HG03064 (cell line): ENCODE data around the gene PDLIM5.
"Not testable (repeated sequence)": the region's sequence is repeated elsewhere in the genome, so short reads cannot be mapped to it uniquely, and the experiment has no call there.

Experiments used
- ATAC-seq: cut with Tn5 transposase; IDR thresholded peaks from one replicate; pipeline ENCODE4 v1.9.1; 2021; ENCODE audit warnings: low read depth; ENCODE audit not compliant: unreplicated experiment

PDLIM5 gene

DNA sequence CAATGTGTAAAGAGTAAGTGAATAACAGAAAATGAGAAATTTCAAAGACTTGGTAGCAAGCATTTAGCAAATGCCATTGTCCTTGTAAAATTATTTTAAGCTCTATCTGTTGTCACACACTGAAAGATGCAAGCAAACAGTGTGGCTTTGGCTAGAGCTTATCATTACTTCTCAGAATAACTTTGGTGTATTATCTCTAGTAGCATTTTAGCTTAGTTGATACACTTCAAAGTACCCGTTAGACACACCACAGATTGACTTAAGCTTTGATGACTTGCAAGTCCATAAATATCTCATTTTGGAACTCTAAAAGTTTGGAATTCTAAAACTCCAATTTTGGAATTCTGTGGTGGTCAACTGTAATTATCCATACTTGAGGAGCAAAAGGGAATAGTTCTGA, 98.6 kb downstream of the PDLIM5 start:
- ATAC-seq, result no peak

DNA sequence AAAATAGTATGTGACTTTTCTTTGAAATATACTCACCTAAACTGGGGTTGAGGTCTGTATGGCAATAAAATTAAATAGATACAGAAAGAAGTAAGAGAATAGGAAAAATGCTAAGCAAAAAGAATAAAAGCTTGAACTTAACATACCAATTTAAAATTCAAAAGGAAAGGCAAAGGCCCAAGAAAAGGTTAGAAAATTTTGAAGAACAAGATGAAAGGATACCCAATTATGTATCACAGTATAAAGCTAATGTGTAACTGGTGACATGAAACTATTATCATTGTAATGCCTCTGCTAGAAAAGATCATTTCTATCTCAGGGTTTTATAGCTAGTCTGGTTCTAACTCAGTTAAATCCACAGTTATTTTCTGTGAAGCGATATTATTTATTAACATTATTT, 99.1 kb downstream of the PDLIM5 start:
- ATAC-seq, result no peak

DNA sequence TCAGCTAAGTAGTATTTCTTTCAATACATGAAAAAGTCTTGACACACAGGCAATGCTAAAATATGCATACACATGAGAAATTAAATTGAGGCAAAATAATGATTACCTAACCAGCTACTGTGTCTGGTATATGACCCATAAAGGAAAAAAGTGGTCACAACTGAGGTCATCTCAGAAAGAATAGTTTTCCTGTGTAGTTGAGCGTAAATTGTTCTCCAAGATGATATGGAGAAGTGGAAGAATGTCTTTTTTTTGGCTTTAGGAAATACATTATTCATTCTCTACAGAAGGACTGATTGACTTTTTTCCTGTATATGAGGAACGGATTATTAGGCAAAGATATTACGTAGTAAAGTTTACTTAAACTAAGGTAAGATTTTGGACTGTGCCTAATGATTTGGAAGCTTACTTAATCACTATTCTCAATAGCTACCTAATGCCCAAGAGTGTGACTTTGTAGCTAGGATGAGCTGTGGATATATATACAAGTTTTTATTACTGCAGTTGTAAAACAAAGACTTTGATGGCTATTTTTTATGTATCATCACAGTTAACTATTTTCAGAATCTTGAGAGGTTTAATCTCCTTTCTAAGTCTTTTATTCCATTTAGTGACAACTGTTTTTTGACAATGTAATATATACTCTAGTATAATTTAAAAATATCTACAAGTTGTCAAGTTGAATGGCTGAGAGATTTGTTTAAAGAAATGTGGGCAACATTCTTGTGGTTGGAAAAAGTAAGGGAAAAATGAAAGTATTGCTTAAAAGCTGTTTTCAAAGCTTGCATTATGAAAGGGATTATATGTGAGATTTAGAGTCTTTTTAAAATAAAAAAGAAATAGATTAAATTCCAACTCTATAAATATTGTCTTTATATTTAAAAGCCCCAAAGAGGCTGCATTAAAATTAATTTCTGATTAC, 100.2 kb downstream of the PDLIM5 start:
- no peak for ATAC-seq

DNA sequence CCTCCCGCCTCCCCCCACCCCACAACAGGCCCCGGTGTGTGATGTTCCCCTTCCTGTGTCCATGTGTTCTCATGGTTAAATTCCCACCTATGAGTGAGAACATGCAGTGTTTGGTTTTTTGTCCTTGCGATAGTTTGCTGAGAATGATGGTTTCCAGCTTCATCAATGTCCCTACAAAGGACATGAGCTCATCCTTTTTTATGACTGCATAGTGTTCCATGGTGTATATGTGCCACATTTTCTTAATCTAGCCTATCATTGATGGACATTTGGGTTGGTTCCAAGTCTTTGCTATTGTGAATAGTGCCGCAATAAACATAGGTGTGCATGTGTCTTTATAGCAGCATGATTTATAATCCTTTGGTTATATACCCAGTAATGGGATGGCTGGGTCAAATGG, 104.3 kb downstream of the PDLIM5 start:
- not testable (repeated sequence) for ATAC-seq

DNA sequence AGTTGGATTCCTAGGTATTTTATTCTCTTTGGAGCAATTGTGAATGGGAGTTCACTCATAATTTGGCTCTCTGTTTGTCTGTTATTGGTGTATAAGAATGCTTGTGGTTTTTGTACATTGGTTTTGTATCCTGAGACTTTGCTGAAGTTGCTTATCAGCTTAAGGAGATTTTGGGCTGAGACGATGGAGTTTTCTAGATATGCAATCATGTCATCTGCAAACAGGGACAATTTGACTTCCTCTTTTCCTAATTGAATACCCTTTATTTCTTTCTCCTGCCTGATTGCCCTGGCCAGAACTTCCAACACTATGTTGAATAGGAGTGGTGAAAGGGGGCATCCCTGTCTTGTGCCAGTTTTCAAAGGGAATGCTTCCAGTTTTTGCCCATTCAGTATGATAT, 105.9 kb downstream of the PDLIM5 start:
- not testable (repeated sequence) for ATAC-seq

DNA sequence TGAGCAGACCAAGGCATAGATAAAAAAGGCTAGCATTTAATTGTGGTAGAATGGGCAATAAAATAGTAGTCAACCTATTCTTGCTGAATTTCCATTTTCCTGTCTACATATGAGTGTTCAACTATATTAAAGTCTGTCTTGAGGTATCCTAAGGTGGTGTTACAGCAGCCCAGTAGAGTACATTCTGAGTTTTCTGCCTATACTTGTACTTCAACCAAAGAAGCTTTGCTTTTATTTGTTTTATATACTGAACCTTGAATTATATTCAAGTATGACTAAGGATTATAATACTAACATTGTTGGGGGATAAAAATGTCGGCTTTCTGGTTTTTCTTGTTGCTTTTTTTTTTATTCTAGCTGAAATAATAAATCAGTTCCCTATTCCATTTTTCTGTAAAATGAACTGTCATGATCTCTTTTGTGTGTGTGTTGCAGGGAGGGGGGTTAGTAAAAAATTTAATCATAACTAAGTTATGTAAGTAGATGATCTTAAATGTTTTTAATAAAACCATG, 106.7 kb downstream of the PDLIM5 start:
- ATAC-seq, result no peak

DNA sequence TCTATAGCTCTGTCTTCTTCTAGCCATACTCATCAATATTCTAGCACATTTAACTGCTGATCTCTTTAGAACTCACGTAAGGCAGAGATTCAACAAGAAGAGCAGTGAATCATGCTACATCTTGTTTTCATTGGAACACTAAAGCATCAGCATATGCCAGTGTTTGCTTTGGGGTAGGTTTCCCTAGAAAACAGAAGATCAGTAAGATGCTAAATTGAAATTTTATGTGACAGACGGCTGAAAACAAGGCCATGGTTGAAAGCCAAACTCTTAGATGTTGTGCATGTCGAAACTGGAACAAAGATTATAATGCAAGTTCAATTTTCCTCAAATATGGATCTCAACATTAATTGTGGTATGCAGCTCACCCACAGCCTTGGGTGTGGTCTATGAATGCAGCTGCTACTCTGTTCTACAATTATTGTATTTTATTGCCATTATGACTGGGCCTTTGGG, 107.6 kb downstream of the PDLIM5 start:
- no peak for ATAC-seq

DNA sequence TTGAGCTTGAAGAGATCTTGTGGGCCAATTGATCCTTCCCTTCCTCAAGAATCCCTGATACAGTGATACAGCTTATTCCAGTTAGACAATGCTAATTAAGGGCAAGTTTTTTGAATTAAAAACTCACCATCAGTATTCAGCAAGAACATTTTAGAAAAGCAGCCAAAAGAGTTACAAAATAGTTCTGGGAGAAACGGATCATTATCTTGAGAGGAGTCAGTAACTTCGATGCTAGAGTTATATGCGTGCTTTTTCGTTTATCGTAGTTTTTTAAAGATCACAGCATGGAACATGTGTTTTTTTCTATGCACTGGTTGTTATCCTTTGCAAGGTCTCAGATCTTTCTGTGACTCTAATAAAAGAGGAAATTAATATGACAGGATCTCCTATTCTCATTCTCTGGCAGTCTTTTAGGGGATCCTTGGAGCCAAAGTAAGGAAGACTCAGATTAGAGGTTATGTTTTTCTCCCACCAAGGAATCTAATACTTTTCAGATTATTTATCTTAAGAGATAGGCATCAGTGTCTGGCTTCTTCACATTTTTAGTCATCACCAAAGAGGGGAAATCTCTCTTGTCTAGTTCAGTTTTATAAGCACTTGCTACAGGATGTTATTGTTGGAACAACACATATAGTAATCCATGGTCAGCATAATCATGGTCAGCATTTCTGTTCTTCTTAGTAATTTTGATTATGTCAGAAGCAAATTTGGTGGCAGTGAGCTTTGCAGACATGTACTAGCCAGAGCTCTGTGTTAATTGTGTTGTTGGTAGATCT, 109.7 kb downstream of the PDLIM5 start:
- no peak for ATAC-seq

DNA sequence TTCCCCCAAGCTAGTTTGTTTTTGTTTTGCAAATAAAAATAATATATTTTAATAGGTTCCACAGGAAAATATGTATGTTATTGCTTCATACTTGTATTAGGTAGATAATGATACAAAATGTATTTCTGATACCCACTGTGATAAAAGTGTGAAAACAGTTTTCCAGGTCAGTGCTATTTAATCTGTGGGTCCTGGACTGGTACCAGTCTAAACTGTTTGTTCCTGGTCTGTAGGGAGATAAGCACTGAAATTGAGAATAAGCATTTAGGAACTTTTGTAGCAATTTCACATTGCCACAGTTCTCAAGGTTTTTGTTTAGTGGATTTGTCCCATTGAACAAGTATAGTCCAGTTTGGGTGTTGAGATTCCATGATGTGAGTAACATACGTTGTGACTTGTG, 110.5 kb downstream of the PDLIM5 start:
- ATAC-seq, result no peak

DNA sequence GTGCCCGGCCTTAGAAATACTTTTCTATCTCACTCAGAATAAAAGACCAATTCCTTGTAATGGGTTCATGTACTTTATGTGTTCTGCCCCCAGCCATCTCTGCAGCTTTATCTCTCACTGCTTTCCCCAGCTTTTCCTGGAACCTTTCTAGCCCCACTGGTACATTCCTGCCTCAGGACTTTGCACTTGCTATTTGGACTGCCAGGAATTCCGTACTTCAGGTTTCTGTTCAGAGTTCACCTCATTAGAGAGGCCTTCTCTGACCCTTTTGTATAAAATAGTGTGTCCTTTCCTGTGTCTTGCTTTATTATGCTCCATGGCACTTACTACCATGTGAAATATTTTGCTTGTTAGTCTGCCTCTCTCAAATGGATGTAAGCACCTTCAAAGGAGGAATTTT, 112.5 kb downstream of the PDLIM5 start:
- ATAC-seq, result no peak

DNA sequence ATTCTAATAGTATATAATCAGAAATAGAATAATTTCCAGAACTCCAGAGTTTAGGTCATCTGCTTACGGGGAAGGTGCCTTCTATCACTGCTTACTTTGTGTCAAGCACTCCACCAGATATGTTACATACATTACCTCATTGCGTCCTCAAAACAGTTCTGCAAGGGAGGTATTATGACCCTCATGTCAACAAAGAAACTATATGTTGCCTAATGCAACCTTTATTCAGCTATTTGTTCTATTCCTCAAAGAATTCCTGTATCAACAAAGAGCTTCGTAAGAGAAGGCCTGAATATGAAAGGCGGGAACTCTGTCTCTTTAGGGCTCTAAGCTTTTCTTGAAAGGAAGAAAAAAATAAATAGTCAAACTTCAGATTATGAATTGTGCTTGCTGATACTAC, 114.7 kb downstream of the PDLIM5 start:
- ATAC-seq, result no peak

DNA sequence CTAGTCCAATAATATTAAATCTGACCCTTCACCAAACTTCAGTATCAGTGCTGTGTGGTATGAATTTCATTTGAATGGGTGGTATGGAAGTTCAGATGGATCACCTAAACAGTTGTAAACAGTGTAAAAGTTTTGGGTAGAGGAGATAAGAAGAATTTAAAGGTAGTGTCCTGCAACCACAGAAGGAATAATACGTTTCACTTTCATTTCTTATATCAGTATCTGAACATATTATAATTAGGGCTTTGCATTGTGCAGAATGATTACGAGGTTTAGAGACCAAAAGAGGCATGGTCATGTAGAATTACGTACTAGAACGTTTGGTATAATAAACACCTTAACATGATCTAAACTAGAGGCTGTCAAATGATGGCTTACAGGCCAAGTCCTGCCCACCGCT, 116.1 kb downstream of the PDLIM5 start:
- no peak for ATAC-seq

DNA sequence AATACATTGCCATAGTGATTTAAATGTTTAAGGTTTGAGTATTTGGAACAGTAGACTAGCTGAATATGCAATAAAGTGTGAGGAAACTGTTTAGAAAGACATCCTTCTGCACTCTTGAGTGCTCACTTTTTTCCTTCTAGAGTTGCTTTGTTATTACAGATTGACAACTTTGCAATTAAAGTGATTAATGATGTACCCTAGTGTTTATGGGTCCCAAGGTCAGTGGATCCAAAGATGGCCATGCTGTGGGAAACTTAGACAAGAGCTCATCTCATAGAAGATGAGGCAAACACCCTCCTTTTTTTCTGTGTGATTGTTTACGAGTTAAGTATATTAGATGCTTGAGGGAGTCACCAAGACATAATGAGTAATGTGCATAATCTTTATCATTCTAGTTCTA, 118.8 kb downstream of the PDLIM5 start:
- ATAC-seq, result no peak

DNA sequence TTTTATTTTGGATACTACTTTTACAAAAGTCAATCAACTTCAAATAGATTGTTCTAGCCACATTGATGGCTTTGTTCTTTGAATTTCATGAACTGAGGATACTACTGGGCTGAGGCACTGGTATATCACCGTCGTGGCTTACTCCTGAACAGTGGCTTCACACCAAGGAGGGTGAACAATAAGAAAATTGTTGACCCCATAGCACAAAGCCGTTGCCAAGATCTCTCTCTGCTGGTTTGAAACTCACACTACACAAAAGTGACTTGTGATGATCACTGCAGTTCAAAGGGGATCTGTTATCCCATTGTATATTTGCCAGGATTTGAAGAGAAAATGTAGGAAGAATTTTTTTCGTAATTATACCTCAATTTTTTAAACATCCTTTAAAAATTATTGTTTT, 119.6 kb downstream of the PDLIM5 start:
- no peak for ATAC-seq

DNA sequence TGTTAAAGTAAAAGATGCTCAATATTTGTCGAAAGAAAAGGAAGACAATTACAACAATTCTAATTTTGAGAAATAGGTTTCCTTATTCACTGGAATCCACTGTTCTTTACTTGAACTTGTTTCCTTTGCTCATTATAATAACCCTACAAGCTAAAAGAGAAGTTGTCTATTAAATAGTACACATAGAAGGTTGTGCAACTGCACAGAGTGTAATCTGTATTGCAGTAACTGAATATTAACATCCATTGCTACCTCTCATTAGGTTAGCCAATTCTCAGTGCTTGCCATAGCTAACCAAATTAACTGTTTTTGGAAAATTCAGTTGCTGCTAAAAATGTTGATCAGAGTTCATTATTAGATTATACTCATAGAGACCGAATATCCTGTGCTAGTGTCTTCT, 120.0 kb downstream of the PDLIM5 start:
- ATAC-seq, result no peak

DNA sequence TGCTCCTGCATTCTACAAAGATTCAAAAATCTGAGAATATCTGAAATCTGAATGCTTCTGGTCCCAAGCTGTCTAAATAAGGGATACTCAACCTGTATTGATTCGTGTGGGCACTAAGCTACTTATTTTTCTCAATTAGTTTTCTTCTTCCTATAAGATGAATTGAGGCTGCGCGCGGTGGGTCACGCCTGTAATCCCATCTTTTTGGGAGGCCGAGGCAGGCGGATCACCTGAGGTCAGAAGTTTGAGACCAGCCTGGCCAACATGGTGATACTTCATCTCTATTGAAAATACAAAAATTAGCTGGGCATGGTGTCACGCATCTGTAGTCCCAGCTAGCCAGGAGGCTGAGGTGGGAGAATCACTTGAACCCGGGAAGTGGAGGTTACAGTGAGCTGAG, 122.3 kb downstream of the PDLIM5 start:
- ATAC-seq, result no peak

DNA sequence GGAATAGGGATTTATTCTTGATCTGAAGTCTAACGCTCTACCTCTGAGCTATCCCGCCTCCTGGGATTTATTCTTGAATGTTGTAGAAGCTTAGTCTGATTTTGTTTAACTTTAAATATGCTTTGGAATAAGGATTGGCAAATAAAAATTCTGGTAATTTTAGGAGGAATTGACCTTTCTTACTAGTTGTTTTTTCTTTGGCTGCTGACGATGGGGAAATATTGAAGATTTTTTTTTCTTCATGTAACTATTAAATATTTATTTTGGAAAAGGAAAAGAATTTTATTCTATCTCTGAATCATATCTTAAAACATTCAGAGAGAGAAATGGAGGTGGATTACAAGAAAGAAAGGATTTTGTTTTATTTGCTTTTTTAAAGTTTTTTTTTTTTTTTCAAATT, 122.9 kb downstream of the PDLIM5 start:
- ATAC-seq, result no peak

DNA sequence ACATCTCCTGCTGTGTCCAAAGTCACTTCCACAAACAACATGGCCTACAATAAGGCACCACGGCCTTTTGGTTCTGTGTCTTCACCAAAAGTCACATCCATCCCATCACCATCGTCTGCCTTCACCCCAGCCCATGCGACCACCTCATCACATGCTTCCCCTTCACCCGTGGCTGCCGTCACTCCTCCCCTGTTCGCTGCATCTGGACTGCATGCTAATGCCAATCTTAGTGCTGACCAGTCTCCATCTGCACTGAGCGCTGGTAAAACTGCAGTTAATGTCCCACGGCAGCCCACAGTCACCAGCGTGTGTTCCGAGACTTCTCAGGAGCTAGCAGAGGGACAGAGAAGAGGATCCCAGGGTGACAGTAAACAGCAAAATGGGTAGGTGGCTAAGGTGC, 123.9 kb downstream of the PDLIM5 start:
- no peak for ATAC-seq

DNA sequence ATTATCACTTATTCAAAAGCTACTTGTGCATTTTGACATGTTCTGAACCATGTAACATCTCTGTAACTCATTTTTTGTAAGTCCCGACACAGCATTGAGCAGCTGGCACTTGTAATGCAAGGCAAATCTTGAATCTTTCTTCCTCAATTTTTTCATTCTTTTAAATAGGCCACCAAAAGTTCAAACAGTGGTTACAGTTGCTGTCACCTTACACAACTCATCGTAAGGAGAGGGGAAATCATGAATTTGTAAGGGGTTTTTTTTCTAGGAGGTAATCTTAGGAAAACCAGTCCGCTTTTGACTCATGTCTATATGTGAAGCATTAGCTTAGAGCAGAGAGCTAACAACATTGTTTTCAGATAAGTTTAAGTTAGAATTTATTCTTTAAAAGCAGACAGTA, 124.5 kb downstream of the PDLIM5 start:
- no peak for ATAC-seq

DNA sequence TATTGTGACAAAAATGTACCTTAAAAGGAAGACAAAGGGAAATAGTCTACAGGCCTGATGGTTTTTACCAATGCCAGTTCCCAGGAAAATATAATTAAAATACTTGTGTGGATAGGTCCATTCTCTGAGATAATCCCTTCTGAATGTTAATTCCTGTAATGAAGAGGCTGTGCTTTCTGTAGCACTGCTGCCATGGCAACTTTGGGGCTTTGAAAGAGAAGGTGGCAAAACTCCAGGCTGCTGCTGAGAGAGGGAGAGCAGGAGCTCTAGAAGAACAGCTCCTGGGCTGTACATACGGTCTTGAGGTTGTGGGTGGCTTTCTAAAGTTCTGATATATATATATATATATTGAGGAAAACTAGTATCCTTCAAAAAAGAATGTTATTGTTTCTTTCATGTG, 125.4 kb downstream of the PDLIM5 start:
- ATAC-seq, result no peak

DNA sequence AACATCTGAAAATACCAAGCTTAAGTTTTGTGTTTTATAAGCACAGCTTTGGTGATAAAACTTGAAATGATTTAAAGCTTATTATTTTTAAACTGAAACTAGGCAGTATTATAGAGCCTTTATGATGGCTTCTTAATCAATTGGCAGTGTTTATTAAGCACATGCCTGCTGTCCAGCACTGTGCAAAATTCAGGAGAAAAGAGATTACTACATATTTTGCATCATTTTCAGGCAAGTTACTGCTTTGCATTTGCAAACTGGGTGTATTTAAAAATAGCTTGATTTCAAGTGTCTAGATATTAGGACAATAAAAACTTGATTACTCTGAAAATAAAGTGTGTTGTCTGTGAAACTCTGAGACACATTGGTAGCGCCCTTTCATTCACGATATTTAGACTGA, 126.5 kb downstream of the PDLIM5 start:
- no peak for ATAC-seq

DNA sequence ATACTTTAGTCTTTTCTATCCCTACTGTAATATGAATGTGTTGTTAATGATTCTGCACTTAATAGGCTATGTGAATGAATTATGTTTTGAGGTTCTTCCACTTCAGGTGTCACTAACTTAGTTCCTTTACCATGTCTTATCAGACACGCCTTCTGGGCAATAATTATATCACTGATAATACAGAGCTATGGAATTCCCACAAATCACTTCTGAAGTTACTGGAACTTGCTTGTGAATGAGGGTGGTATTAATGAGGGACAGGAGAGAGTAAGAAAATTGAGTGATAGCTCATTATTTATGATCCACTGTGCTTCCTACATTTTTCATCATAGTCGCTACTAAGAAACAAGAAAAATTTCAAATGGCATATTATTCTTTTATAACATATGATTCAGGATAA, 130.0 kb downstream of the PDLIM5 start:
- ATAC-seq, result no peak
